Panc1 (cell line): ENCODE results near the gene SPTA1.

Experiments
- POLR2AphosphoS5 ChIP-seq: IDR thresholded peaks from 2 replicates; pipeline ENCODE4 v1.6.1; 2012; ENCODE audit warnings: mild to moderate bottlenecking, low read depth, low read length, moderate library complexity
- SIN3A ChIP-seq: IDR thresholded peaks from 2 replicates; pipeline ENCODE4 v1.6.1; 2012; ENCODE audit warnings: low read depth, mild to moderate bottlenecking, low read length, moderate library complexity, borderline replicate concordance; ENCODE audit not compliant: insufficient read depth
- TCF7L2 ChIP-seq: IDR thresholded peaks from 2 replicates; pipeline ENCODE4 v1.6.1; 2011; ENCODE audit warnings: mild to moderate bottlenecking, low read depth, low read length, inconsistent platforms
- TF ChIP-seq, protein P1 (sequence below): fragments of 450-650 bp; IDR thresholded peaks from 2 replicates; pipeline ENCODE4 v1.5.1; 2017; ENCODE audit warnings: mild to moderate bottlenecking

DNA sequence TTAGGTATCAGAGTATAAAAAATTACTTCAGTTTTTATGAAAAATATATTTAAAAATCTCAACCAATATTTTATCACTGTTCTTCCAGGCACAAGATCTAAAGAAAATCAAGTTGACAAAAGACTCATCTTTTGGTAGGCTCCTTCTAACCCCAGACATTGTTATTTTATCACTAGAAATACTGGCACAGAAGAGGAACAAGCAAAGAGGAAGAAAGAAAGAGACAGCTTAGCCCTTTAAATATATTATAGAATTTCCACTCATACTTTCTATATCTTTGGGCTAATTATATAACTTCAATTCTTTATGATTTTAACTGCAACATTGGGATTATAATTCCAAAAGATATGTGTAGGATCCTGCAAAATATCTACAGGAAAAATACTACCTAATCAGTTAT, 32.4 kb downstream of the SPTA1 start:
- TF ChIP-seq, protein P1, sequence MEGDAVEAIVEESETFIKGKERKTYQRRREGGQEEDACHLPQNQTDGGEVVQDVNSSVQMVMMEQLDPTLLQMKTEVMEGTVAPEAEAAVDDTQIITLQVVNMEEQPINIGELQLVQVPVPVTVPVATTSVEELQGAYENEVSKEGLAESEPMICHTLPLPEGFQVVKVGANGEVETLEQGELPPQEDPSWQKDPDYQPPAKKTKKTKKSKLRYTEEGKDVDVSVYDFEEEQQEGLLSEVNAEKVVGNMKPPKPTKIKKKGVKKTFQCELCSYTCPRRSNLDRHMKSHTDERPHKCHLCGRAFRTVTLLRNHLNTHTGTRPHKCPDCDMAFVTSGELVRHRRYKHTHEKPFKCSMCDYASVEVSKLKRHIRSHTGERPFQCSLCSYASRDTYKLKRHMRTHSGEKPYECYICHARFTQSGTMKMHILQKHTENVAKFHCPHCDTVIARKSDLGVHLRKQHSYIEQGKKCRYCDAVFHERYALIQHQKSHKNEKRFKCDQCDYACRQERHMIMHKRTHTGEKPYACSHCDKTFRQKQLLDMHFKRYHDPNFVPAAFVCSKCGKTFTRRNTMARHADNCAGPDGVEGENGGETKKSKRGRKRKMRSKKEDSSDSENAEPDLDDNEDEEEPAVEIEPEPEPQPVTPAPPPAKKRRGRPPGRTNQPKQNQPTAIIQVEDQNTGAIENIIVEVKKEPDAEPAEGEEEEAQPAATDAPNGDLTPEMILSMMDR = no peak
- TF ChIP-seq TCF7L2 = no peak
- TF ChIP-seq POLR2AphosphoS5 = no peak
- TF ChIP-seq SIN3A = no peak
